Stimulated activated CD8-positive, alpha-beta memory T cell treated with anti-CD3 and anti-CD28 coated beads, Interleukin-7, amount 100 ng/mL, for 24 hours (primary cell): ENCODE results near the gene TRIM25.

Experiments used
- DNase-seq: peaks from one replicate; pipeline ENCODE4 v3.0.0-alpha.2; 2020; ENCODE audit warnings: low read depth

The TRIM25 gene

GRCh38 chr17:56866076-56866475, 47.8 kb downstream of the TRIM25 start:
- DNase-seq: no peak

DNA sequence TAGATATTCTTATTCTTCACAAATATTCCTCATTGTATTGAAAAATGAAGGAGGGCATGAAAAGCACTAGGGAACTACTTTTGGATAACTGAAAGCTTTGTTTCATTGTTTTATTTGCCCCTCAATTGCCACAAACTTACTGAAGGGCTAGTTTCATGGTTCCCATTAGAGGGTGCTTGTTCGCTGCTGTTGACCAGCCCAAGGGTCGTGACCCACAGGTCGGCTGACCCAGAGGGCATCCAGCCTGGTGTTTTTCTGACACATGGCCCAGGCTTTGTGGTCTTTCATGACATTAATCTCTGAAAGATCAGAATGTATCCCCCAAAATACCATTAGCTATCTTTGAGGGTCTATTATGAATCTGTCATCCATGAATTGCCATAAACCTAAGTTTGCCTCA, 49.9 kb downstream of the TRIM25 start:
- no peak for DNase-seq

DNA sequence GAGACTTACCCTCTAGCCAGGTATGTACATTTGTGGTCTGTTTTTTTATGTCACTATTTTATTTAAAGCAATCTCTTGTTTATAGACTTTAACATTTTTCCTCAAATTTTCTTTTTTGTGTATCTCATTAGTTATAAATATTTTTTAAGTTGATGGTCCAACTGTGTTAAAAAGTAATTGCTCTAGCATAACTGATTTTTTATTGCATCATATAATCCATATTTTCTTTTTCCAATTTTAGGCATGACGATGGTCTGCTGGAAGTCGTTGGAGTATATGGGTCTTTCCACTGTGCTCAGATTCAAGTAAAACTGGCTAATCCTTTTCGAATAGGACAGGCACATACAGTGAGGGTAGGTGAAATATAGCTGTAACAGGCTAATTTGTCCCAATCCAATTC, 52.0 kb downstream of the TRIM25 start:
- no peak for DNase-seq

GRCh38 chr17:56851008-56851407, 62.8 kb downstream of the TRIM25 start:
- DNase-seq: no peak

DNA sequence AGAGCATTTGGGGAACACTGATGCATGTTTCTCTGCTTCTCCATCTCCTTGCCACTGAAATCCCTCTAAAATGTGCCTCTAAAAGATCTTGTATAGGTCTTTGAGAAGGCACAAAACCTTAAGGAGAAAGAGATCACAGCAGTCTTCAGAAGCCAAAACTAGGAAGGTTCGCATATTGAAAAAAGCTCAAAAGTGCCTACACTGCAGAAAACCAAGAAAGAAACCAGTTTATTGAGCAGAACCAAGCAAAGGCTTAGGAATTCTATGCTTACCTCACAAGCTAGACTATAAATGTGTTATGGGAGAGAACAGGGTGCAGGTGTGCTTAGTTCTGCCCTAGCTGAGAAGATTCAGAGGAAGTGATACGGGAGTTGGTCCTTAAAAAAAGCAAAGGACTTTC, 63.3 kb downstream of the TRIM25 start:
- DNase-seq: no peak

- DNase-seq: no peak
Observed at GRCh38 chr17:56849131-56849530, 64.7 kb downstream of the TRIM25 start.

GRCh38 chr17:56847106-56847505, 66.7 kb downstream of the TRIM25 start:
- no peak for DNase-seq

DNA sequence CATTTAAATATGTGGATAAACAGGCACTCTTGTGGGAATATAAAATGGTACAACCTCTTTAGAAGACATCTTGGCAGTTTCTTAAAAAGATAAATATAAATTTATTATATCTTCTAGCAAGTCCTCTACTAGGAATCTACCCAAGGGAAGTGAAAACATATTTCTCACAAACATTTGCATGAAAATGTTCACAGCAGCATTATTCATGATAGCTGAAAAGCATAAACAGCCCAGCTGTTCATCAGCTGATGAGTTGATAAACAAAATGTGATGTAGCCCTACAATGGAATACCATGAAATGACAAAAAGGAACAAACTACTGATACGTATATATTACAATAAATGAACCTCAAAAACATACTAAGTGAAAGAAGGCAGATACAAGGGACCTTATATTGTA, 67.9 kb downstream of the TRIM25 start:
- no peak for DNase-seq

GRCh38 chr17:56842577-56842976, 71.3 kb downstream of the TRIM25 start:
- no peak for DNase-seq

GRCh38 chr17:56838687-56839086, 75.2 kb downstream of the TRIM25 start:
- DNase-seq: no peak
